ENCODE results near the gene OXGR1.
"Not testable (repeated sequence)": the region's sequence is repeated elsewhere in the genome, so short reads cannot be mapped to it uniquely, and the experiment has no call there.

The OXGR1 gene

DNA sequence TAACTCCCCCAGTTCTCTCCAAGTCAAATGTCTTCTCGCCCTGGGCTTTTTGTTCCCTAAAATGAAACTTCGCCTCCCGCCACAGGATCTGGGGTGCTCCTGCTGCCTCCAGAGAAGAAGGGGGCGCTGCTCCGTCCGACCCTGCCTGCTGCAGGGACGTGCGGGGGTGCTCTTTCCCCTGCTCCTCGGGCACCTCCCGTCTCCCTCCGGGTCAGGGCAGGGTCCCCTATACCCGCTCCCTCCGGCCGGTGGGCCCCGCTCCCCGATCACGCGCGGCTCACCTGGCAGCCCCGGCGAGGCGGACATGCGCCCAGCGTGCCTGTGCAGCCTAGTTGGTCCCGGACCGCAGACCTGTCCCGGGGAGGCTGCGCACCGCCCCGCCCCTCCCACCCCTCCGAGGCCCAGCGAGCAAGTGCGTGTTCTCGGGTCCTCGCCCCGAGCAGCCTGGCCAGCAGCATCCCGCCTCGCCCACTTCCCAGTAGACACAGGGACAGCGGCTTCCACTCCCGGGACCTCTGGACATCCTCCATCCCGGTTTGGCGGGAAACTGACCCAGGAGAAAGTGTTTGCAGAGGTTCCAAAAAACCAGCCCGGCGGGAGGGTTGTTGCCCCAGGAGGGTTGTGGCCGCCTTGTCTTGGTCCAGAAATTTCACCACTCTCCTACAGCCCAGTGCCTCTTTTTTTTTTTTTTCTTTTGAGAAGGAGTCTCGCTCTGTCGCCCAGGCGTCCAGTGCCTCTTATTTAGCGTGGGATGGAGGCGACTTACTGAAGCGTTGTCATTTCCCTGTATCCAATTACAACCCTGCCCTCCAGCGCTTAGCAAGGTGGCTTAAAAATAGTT, at the start of gene OXGR1:
Gene OXGR1 (minus strand): TSS at position 460 of the 841 bp plus-strand sequence. CDS start 6,717 bp downstream, outside the sequence.
- no peak for DNase-seq (ENCODE audit: low read depth in 2 of 2, low spot score in 1 of 2)

DNA sequence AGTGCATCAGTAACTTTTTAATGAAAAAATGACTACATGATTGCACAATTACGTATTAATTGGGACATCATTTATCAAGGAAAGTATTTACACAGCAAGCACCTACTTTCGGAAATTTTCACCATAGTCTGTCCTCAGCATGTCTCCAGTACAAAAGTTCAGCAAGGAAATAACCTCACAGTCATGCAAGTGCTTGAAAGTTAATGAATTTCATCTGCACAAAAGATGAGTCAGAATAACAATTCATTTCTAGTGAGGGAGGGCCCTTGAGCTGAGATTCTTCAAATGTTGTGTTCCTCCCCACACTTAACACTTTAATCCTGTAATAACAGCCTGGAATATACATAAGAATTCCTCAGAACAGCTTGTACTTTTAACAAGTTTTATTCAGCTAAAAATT, 49.0 kb upstream of the OXGR1 start:
- no peak for DNase-seq (ENCODE audit: low read depth in 2 of 2, low spot score in 1 of 2)

DNA sequence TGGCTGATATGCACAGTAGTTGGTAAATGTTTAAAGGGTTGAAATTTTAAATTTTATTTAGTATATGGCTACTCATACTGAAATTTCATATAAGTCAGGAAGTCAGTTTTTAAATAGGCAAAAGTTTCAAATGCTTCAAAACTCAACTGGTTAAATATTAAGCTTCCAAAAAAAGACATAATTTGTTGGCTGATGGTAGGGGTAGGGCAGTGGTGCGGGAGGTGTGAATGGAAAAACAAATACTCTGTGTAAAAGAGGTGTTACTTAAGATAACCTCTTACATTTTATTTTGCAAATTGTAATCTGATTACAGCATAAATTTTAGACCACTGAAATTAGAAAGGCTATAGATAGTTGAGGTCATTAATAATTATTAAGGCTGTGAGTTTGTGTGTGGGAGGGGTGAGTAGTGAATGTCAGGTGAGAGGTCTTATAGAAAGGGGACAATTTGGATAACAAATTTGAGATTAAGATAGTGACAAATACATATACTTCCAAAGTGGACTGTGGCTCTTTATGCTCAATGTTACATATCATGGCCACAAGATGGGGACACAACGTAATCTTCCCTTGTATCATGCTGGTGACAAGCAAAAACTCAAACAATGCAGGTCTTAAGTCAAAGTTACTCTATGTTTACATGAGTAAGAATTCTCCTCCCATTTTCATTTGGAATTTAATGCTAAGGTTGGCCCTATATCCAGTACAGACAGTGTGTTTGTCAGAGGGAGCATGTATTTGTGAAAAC, 36.6 kb upstream of the OXGR1 start:
- DNase-seq (ENCODE audit: low read depth in 2 of 2, low spot score in 1 of 2), result no peak

- DNase-seq (ENCODE audit: low read depth in 2 of 2, low spot score in 1 of 2), result peak; percentile 7 to 18
Measured at GRCh38 chr13:97028441-97029299, 34.4 kb upstream of the OXGR1 start.

GRCh38 chr13:97027162-97027554, 32.9 kb upstream of the OXGR1 start:
- DNase-seq (ENCODE audit: low read depth in 2 of 2, low spot score in 1 of 2), result no peak

DNA sequence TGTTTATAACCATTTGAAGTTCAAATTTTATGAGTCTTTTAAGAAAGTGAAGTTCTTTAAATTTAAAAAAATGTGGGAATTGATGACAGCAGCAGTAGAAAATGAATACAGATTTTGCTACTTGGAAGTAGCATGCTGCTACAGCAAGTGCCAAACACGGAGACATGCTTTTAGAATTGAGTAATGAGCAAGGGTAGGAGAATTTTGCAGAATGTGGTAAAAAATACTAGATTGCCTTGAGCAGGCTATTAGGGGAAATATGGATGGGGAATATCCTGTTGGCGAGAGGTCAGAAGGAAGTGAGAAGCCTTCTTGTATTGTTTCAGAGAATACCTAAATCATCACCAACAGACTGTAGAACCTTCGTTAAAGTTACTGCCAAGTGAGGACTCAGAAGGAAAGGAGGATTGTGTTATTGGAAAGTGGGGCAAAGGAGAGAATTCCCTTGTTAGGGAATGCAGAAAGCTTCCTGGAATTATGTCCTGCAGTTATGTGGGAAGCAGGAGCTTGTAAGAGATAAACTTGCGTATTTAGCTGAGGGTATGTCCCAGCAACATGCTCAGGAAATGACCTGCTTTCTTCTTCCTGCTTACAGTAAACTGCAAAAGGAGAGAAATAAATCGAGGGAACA, 32.4 kb upstream of the OXGR1 start:
- DNase-seq (ENCODE audit: low read depth in 2 of 2, low spot score in 1 of 2), result no peak

GRCh38 chr13:97023812-97024211, 29.5 kb upstream of the OXGR1 start:
- DNase-seq (ENCODE audit: low read depth in 2 of 2, low spot score in 1 of 2), result not testable (repeated sequence)

DNA sequence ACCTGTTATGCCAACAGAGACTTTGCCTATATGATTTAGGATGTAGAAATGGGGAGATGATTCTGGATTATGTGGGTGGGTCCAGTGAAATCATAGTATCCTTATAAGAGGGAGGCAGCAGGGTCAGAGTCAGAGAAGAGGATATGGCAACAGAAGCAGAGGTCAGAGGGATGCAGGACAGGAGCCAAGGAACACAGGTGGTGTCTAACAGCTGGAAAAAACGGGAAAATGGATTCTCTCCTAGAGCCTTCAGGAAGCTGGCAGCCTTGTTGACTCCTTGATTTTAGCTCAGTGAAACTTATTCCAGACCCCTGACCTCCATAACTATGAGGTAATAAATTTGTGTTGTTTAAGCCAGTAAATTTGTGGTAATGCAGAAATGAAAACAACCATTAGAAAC, 28.8 kb upstream of the OXGR1 start:
- no peak for DNase-seq (ENCODE audit: low read depth in 2 of 2, low spot score in 1 of 2)

DNA sequence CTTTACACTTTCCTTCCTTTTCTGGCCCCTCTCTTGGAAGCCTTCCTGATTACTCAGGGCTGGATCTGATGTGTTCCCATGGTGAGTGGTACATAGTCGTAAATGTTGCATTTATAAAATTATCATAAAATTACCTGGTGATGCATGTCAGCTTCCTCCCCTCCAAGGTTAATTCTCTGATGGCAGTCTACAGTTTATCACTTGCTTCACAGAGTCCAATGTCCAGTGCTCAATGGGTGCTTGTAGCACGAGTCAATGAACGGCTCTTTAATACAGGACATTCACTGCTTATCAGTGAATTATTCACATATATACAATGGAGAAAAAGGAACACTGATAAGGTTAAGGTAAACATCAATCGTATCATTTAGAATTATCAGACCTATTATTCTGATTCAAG, 27.0 kb upstream of the OXGR1 start:
- no peak for DNase-seq (ENCODE audit: low read depth in 2 of 2, low spot score in 1 of 2)

GRCh38 chr13:97020689-97021240, 26.5 kb upstream of the OXGR1 start:
- no peak for DNase-seq (ENCODE audit: low read depth in 2 of 2, low spot score in 1 of 2)

GRCh38 chr13:97020194-97020593, 25.9 kb upstream of the OXGR1 start:
- DNase-seq (ENCODE audit: low read depth in 2 of 2, low spot score in 1 of 2), result no peak

DNA sequence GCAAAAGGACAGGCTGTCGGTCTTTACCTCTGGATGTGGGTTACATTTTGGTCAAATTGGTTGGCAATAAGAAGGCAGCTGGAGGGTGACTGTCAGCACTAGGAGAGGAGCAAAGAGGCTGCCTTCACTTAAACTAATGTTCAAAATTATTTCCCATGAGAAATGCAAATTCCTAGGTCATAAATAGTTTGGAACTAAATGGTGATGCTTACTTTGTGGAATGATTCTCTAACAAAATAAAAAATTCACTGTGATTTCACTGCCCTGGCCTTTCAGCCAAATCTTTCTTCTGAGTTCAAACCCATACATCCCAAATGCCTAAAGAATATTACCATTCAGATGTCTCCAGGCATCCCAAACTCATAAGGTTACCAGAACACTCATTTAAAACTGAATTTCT, 25.0 kb upstream of the OXGR1 start:
- DNase-seq (ENCODE audit: low read depth in 2 of 2, low spot score in 1 of 2), result no peak

- no peak for DNase-seq (ENCODE audit: low read depth in 2 of 2, low spot score in 1 of 2)
Measured at GRCh38 chr13:97018029-97018819, 23.9 kb upstream of the OXGR1 start.

DNA sequence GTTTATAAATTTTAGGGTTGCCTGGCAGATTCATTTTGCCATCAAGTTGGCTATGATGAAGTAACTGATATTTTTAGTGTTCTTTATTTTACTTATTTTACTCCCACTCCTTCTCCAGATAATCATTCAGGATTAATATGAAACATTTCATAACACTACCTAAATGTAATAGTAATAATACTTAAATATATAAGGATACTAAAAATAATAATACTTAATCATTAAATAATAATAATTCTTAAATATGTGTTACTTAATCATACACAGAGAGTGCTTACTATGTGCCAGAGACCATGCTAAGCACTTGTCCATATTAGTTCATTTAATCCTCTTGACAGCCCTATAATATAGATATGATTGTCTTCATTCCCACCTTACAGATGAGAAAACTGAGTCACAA, 23.0 kb upstream of the OXGR1 start:
- no peak for DNase-seq (ENCODE audit: low read depth in 2 of 2, low spot score in 1 of 2)

DNA sequence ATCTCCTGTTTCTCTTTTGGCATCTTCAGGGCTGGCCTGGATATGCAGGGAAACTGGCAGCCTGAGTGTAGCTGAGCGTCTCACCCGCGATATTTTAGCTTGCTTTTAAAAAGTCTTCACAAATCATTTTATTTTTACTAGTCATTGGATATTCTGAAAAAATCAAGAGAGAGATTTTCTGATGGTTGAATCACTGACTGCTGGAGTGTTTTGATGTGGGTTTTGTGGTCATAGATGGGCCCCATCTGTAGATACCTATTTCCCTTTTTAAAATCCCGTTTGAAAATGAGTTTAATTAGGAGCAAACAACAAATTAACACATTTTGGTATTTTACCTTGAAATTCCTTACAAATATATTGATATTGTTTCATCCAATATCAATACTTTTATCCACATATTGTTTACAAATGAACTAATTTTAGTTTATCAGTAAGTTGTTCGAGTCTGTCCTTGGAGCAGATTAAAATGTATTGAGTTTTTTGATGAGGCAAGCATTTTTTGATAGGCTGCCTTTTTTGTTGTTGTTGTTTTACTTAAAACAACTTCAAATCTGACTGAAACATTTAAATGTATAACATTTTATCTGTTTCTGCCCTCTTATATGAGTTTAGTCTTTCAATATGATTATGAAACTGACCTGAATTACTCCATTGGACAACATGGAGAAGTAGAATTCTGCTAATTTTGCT, 21.5 kb upstream of the OXGR1 start:
- DNase-seq (ENCODE audit: low read depth in 2 of 2, low spot score in 1 of 2), result no peak

DNA sequence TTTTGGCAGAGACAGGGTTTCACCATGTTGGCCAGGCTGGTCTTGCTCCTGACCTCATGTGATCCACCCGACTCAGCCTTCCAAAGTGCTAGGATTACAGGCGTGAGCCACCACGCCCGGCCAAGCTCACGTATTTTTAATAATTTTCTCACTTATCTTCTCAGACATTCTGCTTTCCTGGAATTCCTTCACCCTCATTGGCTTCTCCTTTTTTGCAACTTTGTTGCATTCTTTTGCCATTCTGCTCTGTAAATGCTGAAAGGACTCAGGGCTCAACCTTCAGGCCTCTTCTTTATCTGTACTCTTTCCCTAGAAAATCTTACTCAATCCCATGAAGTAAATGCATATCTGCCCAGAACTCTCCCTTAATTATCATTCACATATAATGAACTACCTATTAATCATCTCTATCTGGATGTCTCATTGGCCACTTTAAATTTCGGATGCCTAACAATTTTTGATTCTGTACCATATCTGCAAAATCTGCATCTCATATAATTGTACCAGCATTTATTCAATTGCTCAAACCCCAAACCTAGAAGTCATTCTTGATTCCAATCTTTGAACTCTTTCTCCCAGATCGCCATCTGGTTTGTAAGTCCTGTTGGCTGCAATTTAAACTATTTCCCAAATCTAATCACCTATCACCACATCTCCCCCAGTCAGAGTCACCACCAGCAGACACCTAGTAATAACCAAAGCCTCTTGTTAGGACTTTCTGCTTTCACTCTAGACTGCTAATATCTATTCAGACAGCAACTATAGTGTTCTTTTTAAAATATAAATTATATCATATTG, 18.2 kb upstream of the OXGR1 start:
- no peak for DNase-seq (ENCODE audit: low read depth in 2 of 2, low spot score in 1 of 2)

DNA sequence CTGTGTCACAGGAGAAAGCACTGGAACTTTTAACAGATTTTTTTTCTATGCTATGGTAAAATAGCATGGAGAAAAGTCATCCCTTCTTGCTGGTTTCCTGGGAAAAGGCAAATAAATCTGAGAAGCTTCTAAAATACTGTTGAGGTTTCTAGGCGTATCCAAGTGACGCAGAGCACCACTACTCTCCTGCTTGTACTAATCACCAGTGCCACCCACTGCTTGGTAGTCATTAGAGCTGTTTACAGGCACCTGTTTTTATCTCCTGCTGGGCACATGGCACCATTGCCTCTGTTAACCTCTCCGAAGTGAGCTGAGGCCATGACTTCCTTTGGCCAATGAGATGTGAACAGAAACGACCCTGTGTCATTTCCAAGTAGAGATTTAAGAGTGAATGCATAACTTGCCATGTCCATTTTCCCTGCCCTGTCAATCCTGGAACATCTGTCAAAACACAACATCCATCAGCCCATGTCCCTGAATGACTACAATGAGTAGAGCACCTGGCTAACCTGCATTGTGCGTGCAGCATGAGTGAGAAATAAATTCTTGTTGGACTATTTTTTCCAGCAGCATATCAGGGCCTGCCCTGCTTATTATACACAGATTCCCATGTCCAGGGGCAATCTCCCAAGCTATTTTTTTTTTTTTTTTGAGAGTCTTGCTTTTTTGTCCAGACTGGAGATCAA, 17.3 kb upstream of the OXGR1 start:
- no peak for DNase-seq (ENCODE audit: low read depth in 2 of 2, low spot score in 1 of 2)

- DNase-seq (ENCODE audit: low read depth in 2 of 2, low spot score in 1 of 2), result no peak
Measured at GRCh38 chr13:97008643-97009042, 14.4 kb upstream of the OXGR1 start.
